Stimulated activated CD8-positive, alpha-beta memory T cell treated with anti-CD3 and anti-CD28 coated beads, Interleukin-2, amount 100 ng/mL, for 48 hours (primary cell): ENCODE data around the gene CLHC1.
"Not testable (repeated sequence)": the region's sequence is repeated elsewhere in the genome, so short reads cannot be mapped to it uniquely, and the experiment has no call there.

Experiments
- DNase-seq, 2 donors: peaks; one replicate each; pipeline ENCODE4 v3.0.0-alpha.2; 2020; ENCODE audit warnings: low read depth in 2 of 2

CLHC1 gene

GRCh38 chr2:55232084-55232862 is at the start of gene CLHC1, which contains the start of gene RPS27A:
Gene CLHC1 (minus strand): TSS chr2:55232293. CDS start chr2:55222411, 9,882 bp downstream.
Gene RPS27A (plus strand): TSS chr2:55232688. CDS start chr2:55232825, 137 bp downstream.
- peak; percentile 84 to 88 for DNase-seq

DNA sequence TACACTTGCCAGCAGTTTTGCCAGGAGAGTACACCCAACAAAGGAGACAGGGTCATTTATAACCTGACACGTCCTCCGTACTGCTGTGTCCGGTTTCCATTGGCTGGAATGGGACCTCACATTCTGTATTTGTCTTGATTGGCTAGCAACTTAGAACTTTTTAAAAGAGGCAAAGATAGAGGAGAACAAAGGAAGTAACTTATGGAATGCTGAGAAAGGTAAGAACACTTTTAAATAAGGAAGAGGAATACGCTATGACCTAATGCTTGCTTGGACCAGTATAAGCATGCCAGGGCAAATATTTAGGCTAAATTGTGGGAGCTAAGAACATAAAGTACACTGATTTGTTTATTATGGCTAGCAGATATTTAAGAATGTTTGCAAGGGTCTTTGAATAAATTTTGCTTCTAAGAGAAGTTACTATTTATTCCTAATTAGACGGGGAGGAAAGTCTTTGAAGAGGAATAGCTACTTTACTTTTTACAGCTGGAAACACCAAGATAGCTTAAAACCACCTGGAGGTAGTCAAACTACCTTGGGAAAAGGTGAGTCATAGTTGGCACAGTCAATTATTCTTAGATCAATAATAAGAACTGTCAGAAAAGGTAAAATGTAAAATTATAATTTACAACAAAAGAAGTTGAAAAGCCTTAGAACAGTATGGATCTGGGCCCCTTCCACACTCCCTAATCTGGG is 48.9 kb upstream of the CLHC1 start:
- not testable (repeated sequence) for DNase-seq

GRCh38 chr2:55279859-55280424 is 47.8 kb upstream of the CLHC1 start:
- DNase-seq = not testable (repeated sequence)

GRCh38 chr2:55279214-55279835 is 47.2 kb upstream of the CLHC1 start:
- not testable (repeated sequence) for DNase-seq

- no peak for DNase-seq
Measured at GRCh38 chr2:55277310-55277709, 45.2 kb upstream of the CLHC1 start.

DNA sequence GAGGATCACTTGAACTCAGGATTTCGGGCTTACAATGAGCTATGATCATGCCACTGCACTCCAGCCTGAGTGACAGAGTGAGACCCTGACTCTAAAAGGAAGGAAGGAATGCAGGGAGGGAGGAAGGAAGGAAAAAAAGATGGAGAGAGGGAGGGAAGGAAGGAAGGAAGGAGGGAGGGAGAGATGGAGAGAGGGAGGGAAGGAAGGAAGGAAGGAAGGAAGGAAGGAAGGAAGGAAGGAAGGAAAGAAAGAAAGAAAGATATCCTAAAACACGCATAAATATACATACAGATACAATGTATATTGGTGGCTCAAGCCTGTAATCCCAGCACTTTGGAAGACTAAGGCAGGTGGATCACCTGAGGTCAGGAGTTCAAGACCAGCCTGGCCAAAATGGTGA is 42.3 kb upstream of the CLHC1 start:
- DNase-seq = not testable (repeated sequence)

DNA sequence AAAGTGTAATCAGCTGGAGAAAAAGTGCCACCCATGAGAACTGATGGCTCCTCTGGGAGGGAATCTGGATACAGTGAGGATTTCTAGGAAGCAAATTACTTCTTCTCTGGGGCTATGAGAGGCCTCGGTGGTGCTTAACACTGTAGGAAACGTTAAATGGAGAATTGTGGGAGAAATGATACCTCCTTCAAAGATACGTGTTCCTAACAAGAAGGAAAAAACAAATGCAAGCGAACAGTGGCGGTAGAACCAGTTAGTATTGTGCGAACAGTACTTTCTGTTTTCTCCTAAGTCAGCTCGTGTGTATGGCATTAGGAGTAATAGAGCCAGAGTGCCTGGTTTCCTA is 37.5 kb upstream of the CLHC1 start:
- DNase-seq = no peak

- DNase-seq = peak; percentile 89 to 91
Measured at GRCh38 chr2:55268907-55269644, 37.0 kb upstream of the CLHC1 start, which contains the start of gene MTIF2. Gene MTIF2 (minus strand): TSS chr2:55269231. CDS start chr2:55263858, 5,373 bp downstream.

DNA sequence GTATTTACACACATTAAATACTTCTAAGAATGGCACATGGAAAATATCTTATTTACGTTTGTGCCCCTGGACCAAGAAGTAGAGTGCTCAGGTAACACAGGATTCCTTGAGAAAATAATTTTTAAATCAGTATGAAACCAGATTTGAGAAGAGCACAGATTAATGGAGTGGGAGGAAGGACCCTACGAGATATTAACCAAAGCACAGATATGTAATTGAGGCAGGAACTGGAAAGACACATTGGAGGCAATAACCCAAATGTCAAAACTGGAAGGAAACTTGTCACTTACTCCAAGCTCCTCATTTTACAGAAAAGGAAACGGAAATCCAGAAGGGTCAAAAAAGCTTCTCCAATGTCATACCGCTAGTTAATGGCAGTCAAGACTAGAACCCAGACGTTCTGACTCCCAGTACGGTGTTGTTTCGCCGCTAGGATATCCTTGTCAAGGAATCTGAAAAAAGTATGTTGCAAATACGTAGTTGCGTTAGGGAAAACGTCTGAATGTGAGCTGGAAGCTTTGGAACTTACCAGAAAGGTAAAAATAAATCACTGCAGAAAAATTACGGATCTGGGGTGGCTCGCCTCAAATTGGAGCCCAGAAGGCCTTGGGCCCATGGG is 36.3 kb upstream of the CLHC1 start:
- no peak for DNase-seq

DNA sequence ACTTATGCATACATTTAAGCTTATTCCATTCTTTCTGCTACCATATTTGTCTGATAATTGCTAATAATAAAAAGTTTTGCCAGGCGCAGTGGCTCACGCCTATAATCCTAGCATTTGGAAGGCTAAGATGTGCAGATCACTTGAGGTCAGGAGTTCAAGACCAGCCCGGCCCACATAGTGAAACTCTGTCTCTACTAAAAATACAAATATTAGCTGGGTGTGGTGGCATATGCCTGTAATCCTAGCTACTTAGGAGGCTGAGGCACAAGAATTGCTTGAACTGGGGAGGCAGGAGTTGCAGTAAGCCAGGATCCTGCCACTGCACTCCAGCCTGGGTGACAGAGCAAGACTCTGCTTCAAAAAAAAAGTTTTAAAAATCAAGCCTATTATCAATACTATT is 27.5 kb upstream of the CLHC1 start:
- not testable (repeated sequence) for DNase-seq

DNA sequence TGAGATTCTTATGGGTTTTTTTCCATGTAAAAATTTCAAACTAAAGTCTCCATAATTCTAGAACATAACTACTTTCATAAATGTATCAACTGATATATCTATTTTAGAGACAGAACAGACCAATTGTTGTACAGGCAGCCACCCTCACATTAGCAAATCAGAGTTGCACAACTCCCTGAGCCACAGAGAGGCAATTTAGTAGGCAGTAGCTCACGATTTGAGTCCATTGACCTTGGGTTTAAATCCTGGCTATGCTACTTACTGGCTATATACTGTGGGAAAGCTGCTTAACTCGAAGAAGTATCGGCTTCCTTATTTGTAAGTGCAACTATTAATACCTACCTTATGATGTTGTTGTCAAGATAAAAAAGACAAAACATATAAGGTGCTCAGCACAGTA is 20.7 kb upstream of the CLHC1 start:
- no peak for DNase-seq

GRCh38 chr2:55247025-55247424 is 14.9 kb upstream of the CLHC1 start:
- no peak for DNase-seq

DNA sequence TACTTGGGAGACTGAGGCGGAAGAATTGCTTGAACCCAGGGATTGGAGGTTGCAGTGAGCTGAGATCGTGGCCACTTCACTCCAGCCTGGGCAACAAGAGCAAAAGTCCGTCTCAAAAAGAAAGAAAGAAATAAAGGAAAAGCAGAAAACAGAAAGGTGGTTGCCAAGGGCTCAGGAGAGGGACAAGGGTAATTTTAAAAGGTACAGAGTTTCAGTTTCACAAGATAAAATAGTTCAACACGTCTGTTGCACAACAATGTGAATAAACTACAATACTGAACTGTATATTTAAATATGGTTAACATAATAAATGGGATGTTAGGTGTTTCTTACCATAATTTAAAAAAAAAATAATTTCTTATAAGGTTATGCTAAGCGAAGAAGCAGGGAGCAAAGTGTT is 13.3 kb upstream of the CLHC1 start:
- no peak for DNase-seq

DNA sequence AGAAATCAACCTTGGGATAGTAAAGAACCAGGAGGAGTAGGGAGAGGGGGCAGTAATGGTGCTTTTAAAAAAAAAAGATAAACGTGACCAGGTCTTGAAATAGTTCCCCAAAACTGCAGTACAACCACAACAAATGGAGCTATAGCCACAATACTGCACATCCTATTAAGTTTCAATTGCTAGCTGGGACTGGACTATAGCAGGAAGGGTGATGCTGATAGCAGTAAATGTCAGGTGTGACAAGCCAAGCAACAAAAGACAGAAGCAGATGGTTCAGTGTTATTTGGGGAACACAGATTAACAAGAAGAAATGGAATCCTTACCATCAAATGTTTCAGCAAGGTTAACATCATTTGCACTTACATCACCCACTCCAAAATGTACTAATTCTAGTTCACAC is 10.5 kb upstream of the CLHC1 start:
- no peak for DNase-seq

- DNase-seq = not testable (repeated sequence)
Measured at GRCh38 chr2:55241582-55241981, 9.5 kb upstream of the CLHC1 start.

GRCh38 chr2:55239656-55240222 is 7.6 kb upstream of the CLHC1 start:
- no peak for DNase-seq

DNA sequence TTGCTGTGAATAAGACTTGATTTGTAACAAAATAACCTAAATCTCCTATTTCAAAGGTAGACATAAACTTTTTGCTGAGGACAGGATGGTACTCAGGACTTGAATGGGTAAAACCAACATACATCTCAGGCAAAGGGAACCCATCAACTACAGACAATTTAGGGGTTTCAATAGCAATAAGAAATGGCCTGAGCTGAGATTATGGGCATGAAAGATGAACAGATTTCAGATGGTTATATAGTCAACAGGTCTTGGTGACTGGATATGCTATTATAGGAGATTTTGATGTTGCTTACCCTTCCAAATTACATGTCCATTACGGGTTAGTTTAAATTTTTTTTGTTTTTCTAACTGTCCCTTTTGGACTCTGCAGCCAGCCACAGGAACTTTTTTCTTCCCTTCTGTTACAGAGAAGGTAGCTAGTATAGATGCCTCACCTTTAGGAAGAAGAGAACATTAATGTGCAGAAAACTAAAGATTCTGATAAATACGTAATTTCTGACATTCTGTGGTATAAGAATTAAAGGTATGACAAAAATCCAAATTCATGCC is 5.0 kb upstream of the CLHC1 start:
- DNase-seq = no peak

DNA sequence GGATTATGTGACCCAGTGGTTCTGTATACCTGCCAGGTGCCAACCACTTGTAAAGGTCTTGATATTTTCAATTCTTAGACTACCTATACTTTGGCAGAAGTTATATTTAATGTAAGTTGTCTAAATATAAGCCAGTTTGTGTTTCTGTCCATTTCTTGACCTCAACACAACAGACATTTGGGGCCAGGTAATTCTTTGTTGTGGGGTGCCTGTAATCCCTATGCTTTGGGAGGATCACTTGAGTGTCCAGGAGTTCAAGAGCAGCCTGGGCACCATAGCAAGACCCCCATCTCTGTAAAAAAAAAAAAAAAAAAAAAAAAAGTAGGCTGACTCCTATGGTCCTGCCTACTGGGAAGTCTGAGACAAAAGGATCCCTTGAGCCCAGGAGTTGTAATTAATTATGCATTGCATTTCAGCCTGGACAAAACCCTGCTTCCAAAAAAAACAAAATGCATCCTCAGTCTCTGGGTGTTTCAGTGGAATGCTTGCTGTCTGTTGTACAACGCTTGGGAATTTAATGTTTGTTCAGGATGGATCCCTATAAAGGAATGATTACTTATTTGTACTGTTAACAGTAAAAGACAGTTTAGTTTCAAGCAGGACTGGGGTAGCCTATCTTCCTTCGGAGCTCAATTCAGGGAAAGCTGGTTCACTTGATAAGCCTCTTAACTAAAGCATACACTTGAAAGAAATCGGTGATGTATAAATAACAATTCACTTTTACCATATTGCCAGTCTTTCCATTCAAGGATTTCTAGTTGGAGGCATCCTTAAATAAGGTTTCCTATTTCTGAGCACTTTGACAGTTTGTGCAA is 3.8 kb upstream of the CLHC1 start:
- DNase-seq = no peak

DNA sequence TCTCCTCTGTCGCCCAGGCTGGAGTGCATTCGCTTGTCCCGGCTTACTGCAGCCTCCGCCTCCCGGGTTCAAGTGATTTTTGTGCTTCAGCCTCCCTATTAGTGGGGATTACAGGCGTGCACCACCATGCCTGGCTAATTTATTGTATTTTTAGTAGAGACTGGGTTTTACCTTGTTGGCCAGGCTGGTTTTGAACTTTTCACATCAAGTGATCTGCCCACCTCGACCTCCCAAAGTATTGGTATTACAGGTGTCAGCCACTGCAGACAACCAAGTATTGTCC is 1.5 kb upstream of the CLHC1 start:
- DNase-seq = no peak
